GM19193 (cell line): ENCODE data around the gene VSIG10.

Source experiments
- POLR2A ChIP-seq: IDR thresholded peaks from 4 replicates; pipeline ENCODE4 v1.6.1; 2011; ENCODE audit not compliant: insufficient read depth, insufficient read length; ENCODE audit errors: extremely low read depth

The VSIG10 gene

GRCh38 chr12:118053071-118053985, 50.5 kb downstream of the VSIG10 start:
- no peak for TF ChIP-seq POLR2A

GRCh38 chr12:118052324-118053070, 51.3 kb downstream of the VSIG10 start:
- no peak for TF ChIP-seq POLR2A

GRCh38 chr12:118050972-118051910, 52.6 kb downstream of the VSIG10 start:
- no peak for TF ChIP-seq POLR2A

- TF ChIP-seq POLR2A, result no peak
Observed at GRCh38 chr12:118046430-118046829, 57.4 kb downstream of the VSIG10 start.

- no peak for TF ChIP-seq POLR2A
Observed at GRCh38 chr12:118044577-118044976, 59.2 kb downstream of the VSIG10 start.

GRCh38 chr12:118044075-118044474, 59.7 kb downstream of the VSIG10 start:
- no peak for TF ChIP-seq POLR2A

- TF ChIP-seq POLR2A, result no peak
Observed at GRCh38 chr12:118042091-118042490, 61.7 kb downstream of the VSIG10 start.

- no peak for TF ChIP-seq POLR2A
Observed at GRCh38 chr12:118038137-118038536, 65.7 kb downstream of the VSIG10 start.

- TF ChIP-seq POLR2A, result no peak
Observed at GRCh38 chr12:118036672-118037411, 67.0 kb downstream of the VSIG10 start.

GRCh38 chr12:118035190-118036041, 68.4 kb downstream of the VSIG10 start:
- no peak for TF ChIP-seq POLR2A

GRCh38 chr12:118034429-118035189, 69.2 kb downstream of the VSIG10 start:
- no peak for TF ChIP-seq POLR2A

- no peak for TF ChIP-seq POLR2A
Observed at GRCh38 chr12:118033902-118034301, 69.9 kb downstream of the VSIG10 start.
